Stimulated activated CD8-positive, alpha-beta memory T cell treated with anti-CD3 and anti-CD28 coated beads, Interleukin-12 subunit alpha, Interleukin-12 subunit beta, amount 100 ng/mL, for 24 hours (primary cell): Measurements from ENCODE around the gene TMEM47.

Experiments
- DNase-seq: peaks from one replicate; pipeline ENCODE4 v3.0.0-alpha.2; 2020; ENCODE audit errors: extremely low read depth

TMEM47 gene

GRCh38 chrX:34656842-34657725 lies at the start of gene TMEM47:
Gene TMEM47 (minus strand): TSS chrX:34657285. CDS start chrX:34657029, 256 bp downstream.
- DNase-seq, result no peak

GRCh38 chrX:34687095-34687494 lies 30.0 kb upstream of the TMEM47 start:
- DNase-seq, result no peak

GRCh38 chrX:34659575-34659974 lies 2.5 kb upstream of the TMEM47 start:
- no peak for DNase-seq

- DNase-seq, result no peak
Observed at GRCh38 chrX:34658326-34658725, 1.2 kb upstream of the TMEM47 start.

- no peak for DNase-seq
Observed at GRCh38 chrX:34657726-34658070, 613 bp upstream of the TMEM47 start.

GRCh38 chrX:34656467-34656841 lies 631 bp downstream of the TMEM47 start:
- no peak for DNase-seq

- no peak for DNase-seq
Observed at GRCh38 chrX:34655501-34656455, 1.3 kb downstream of the TMEM47 start.

GRCh38 chrX:34654696-34655490 lies 2.2 kb downstream of the TMEM47 start:
- DNase-seq, result no peak

GRCh38 chrX:34653811-34654210 lies 3.3 kb downstream of the TMEM47 start:
- no peak for DNase-seq

GRCh38 chrX:34642849-34643248 lies 14.2 kb downstream of the TMEM47 start:
- no peak for DNase-seq

- no peak for DNase-seq
Observed at GRCh38 chrX:34638116-34638515, 19.0 kb downstream of the TMEM47 start.

- DNase-seq, result no peak
Observed at GRCh38 chrX:34634349-34634748, 22.7 kb downstream of the TMEM47 start.

GRCh38 chrX:34632384-34632783 lies 24.7 kb downstream of the TMEM47 start:
- DNase-seq, result no peak

- DNase-seq, result no peak
Observed at GRCh38 chrX:34631479-34632220, 25.4 kb downstream of the TMEM47 start.

- no peak for DNase-seq
Observed at GRCh38 chrX:34629572-34629971, 27.5 kb downstream of the TMEM47 start.

GRCh38 chrX:34624416-34624815 lies 32.7 kb downstream of the TMEM47 start:
- no peak for DNase-seq

GRCh38 chrX:34619920-34620319 lies 37.2 kb downstream of the TMEM47 start:
- no peak for DNase-seq

- DNase-seq, result no peak
Observed at GRCh38 chrX:34612036-34612435, 45.0 kb downstream of the TMEM47 start.

GRCh38 chrX:34598362-34598761 lies 58.7 kb downstream of the TMEM47 start:
- DNase-seq, result no peak

- no peak for DNase-seq
Observed at GRCh38 chrX:34586936-34587335, 70.1 kb downstream of the TMEM47 start.

- DNase-seq, result no peak
Observed at GRCh38 chrX:34586346-34586911, 70.7 kb downstream of the TMEM47 start.
